Activated CD8-positive, alpha-beta memory T cell treated with anti-CD3 and anti-CD28 coated beads, Interleukin-2, amount 10 ng/mL, durations not matched to agents 7 days and 5 days (primary cell): ENCODE data around the gene IGF1R. TPM values are rescaled to one million over a fixed set of nuclear protein-coding genes. Genes with fewer than 3 reads are reported as not detected.
"Not testable (repeated sequence)": the region's sequence is repeated elsewhere in the genome, so short reads cannot be mapped to it uniquely, and the experiment has no call there.

ENCODE experiments used
- ATAC-seq: fragments of 150-1000 bp; cut with Tn5 transposase; one replicate; pipeline ENCODE4 v1.10.0; 2021; ENCODE audit warnings: moderate library complexity
- CTCF ChIA-PET: fragments of 350-600 bp; sonication (Branson Sonifier 250); formaldehyde crosslinking; loops from one replicate; lab custom pipeline; 2021; ENCODE audit warnings: antibody characterized with exemption; lab: Charles Lee
- DNase-seq: peaks from one replicate; pipeline ENCODE4 v3.0.0-alpha.2; 2020
- H3K27ac Mint-ChIP-seq: one replicate; pipeline ENCODE4 v1.8.0; 2021; ENCODE audit warnings: mild to moderate bottlenecking, mixed read lengths
- H3K27me3 Mint-ChIP-seq: one replicate; pipeline ENCODE4 v1.8.0; 2021; ENCODE audit warnings: mixed read lengths
- H3K36me3 Mint-ChIP-seq: one replicate; pipeline ENCODE4 v1.8.0; 2021; ENCODE audit warnings: mild to moderate bottlenecking, mixed read lengths
- H3K4me1 Mint-ChIP-seq: one replicate; pipeline ENCODE4 v1.8.0; 2021; ENCODE audit warnings: mixed read lengths
- H3K4me3 Mint-ChIP-seq: one replicate; pipeline ENCODE4 v1.8.0; 2021; ENCODE audit warnings: mild to moderate bottlenecking, moderate library complexity, mixed read lengths
- H3K9me3 Mint-ChIP-seq: one replicate; pipeline ENCODE4 v1.8.0; 2022; ENCODE audit warnings: low read depth, mixed read lengths
- microRNA-seq: library from miRNA; unstranded; fragments of <30 nt; microRNA quantifications from one replicate; pipeline ENCODE4 v1.2.0, GENCODE V29; 2022
- total RNA-seq, 2 experiments: library from RNA; stranded (reverse); gene quantifications; one replicate each; pipeline ENCODE4 v1.2.3, GENCODE V29; 2021

The IGF1R gene
- total RNA-seq, 2 experiments from 2014 or later, result 6.2 to 7.0 TPM

- H3K27ac Mint-ChIP-seq, H3K4me3 Mint-ChIP-seq, CTCF ChIA-PET, ATAC-seq, H3K9me3 Mint-ChIP-seq, H3K27me3 Mint-ChIP-seq, DNase-seq, H3K4me1 Mint-ChIP-seq, H3K36me3 Mint-ChIP-seq: not testable (repeated sequence)
These were observed 356.9 kb downstream of the IGF1R start for GRCh38 chr15:99004998-99005974.

DNA sequence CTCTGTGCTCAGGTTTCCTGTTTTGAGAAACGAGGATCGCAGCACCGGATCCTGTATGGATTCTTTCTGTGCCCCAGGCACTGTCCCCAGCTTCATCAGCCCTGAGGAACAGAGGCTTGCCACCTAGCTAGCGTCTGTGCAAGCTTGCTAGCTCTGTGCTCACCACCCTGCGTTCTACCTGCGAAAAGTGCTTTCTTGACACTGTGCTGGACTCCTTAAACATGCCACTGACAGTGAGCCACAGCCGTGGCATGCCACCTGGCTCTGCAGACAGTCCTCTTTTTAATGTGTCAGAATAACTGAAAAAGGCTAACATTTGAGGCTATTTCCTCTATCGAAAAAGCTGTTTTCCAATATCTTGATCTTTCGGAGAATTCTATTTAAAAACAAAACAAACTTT is 357.8 kb downstream of the IGF1R start:
- DNase-seq (no peak), ATAC-seq (no peak)
- no peak overlapping the region for H3K4me3 Mint-ChIP-seq
- H3K36me3 Mint-ChIP-seq, result no peaks in the 10 kb centered on the region
- H3K27ac Mint-ChIP-seq, result no peak overlapping the region
- CTCF ChIA-PET, result no interaction called here
- H3K9me3 Mint-ChIP-seq, result no peaks in the 10 kb centered on the region
- H3K4me1 Mint-ChIP-seq, result no peaks in the 10 kb centered on the region
- H3K27me3 Mint-ChIP-seq, result peaks cover 6% of the 10 kb centered on the region

- Mint-ChIP-seq H3K36me3 (no peaks in the 10 kb centered on the region), H3K27ac (no peak overlapping the region), H3K9me3 (no peaks in the 10 kb centered on the region), H3K4me3 (no peak overlapping the region), H3K4me1 (no peaks in the 10 kb centered on the region), H3K27me3 (peaks cover 6% of the 10 kb centered on the region)
- ATAC-seq (no peak), DNase-seq (no peak)
- CTCF ChIA-PET, result no interaction called here
These were observed 358.7 kb downstream of the IGF1R start for GRCh38 chr15:99006904-99007495.

GRCh38 chr15:99009741-99010330 is 361.5 kb downstream of the IGF1R start:
- CTCF ChIA-PET, result no interaction called here
- no peaks in the 10 kb centered on the region for H3K36me3 Mint-ChIP-seq
- H3K4me3 Mint-ChIP-seq, result no peak overlapping the region
- H3K4me1 Mint-ChIP-seq, result peaks cover 2% of the 10 kb centered on the region
- no peaks in the 10 kb centered on the region for H3K9me3 Mint-ChIP-seq
- H3K27me3 Mint-ChIP-seq, result peaks cover 8% of the 10 kb centered on the region
- no peak overlapping the region for H3K27ac Mint-ChIP-seq
- ATAC-seq (no peak), DNase-seq (no peak)

DNA sequence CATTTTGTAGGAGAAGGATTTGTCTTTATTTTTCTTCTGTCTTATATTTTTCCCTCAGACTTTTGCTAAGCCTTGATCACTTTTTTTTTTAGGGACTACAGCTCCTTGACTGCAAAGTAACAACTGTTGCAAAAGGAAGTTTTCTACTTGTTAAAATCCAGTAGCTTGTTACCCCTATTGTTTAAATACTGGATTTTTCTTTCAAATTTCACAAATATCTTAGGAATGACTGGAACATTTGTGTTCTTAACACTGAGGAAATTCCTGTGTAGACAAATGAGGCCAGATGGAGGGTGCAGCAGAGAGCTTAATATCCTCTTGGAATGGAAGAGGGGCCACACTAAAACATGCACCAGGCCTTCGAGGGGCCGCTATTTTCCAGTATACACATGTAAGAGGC is 362.4 kb downstream of the IGF1R start:
- no peaks in the 10 kb centered on the region for H3K36me3 Mint-ChIP-seq
- peaks cover 2% of the 10 kb centered on the region for H3K4me1 Mint-ChIP-seq
- CTCF ChIA-PET, result no interaction called here
- no peak overlapping the region for H3K27ac Mint-ChIP-seq
- DNase-seq, result no peak
- H3K9me3 Mint-ChIP-seq, result no peaks in the 10 kb centered on the region
- no peak for ATAC-seq
- H3K27me3 Mint-ChIP-seq, result peaks cover 10% of the 10 kb centered on the region
- H3K4me3 Mint-ChIP-seq, result no peak overlapping the region

Small RNAs within 50 kb of the gene (microRNA-seq; reads per million reads assigned to microRNA genes)
- not detected for gene MIR4714
